Activated CD4-positive, alpha-beta T cell treated with anti-CD3 and anti-CD28 coated beads, Interleukin-2, amount 50 U/mL, for 4 hours (primary cell): Measurements from ENCODE around the gene MAP3K20.
"Not testable (repeated sequence)": the region's sequence is repeated elsewhere in the genome, so short reads cannot be mapped to it uniquely, and the experiment has no call there.

Experiments
- DNase-seq, 2 experiments: peaks; one replicate each; pipeline ENCODE4 v3.0.0-alpha.2; 2020

Gene MAP3K20

GRCh38 chr2:173075781-173076580 lies at the start of gene MAP3K20:
MAP3K20 (plus strand) TSS chr2:173075846; CDS start chr2:173091032, 15,186 bp downstream.
- DNase-seq = peak; percentile 13 to 28

GRCh38 chr2:173026479-173026878 lies 49.2 kb upstream of the MAP3K20 start:
- no peak for DNase-seq

GRCh38 chr2:173027181-173028128 lies 48.2 kb upstream of the MAP3K20 start:
- DNase-seq = peak; percentile 64 to 66

GRCh38 chr2:173028141-173028540 lies 47.5 kb upstream of the MAP3K20 start:
- DNase-seq = no peak

GRCh38 chr2:173028671-173029070 lies 47.0 kb upstream of the MAP3K20 start:
- DNase-seq = no peak

- no peak for DNase-seq
Measured at GRCh38 chr2:173030561-173031490, 44.8 kb upstream of the MAP3K20 start.

- DNase-seq = no peak
Measured at GRCh38 chr2:173032032-173032431, 43.6 kb upstream of the MAP3K20 start.

- no peak for DNase-seq
Measured at GRCh38 chr2:173033084-173033483, 42.6 kb upstream of the MAP3K20 start.

- DNase-seq = no peak
Measured at GRCh38 chr2:173034143-173034542, 41.5 kb upstream of the MAP3K20 start.

GRCh38 chr2:173037245-173038120 lies 38.2 kb upstream of the MAP3K20 start:
- no peak for DNase-seq

- DNase-seq = not testable (repeated sequence)
Measured at GRCh38 chr2:173038257-173038656, 37.4 kb upstream of the MAP3K20 start.

- DNase-seq = no peak
Measured at GRCh38 chr2:173040729-173041128, 34.9 kb upstream of the MAP3K20 start.

- no peak for DNase-seq
Measured at GRCh38 chr2:173043476-173043875, 32.2 kb upstream of the MAP3K20 start.

- DNase-seq = no peak
Measured at GRCh38 chr2:173043897-173044519, 31.6 kb upstream of the MAP3K20 start.

GRCh38 chr2:173044686-173045085 lies 31.0 kb upstream of the MAP3K20 start:
- no peak for DNase-seq

- no peak for DNase-seq
Measured at GRCh38 chr2:173045181-173045580, 30.5 kb upstream of the MAP3K20 start.

GRCh38 chr2:173048522-173048896 lies 27.1 kb upstream of the MAP3K20 start:
- DNase-seq = no peak

GRCh38 chr2:173048897-173049661 lies 26.6 kb upstream of the MAP3K20 start:
- no peak for DNase-seq

- no peak for DNase-seq
Measured at GRCh38 chr2:173049831-173050230, 25.8 kb upstream of the MAP3K20 start.

GRCh38 chr2:173050684-173051083 lies 25.0 kb upstream of the MAP3K20 start:
- no peak for DNase-seq
